T-helper 9 cell (primary cell): Measurements from ENCODE around the gene NSUN4.

ENCODE experiments used
- DNase-seq: peaks from one replicate; pipeline ENCODE4 v3.0.0-alpha.2; 2020

NSUN4 gene

DNA sequence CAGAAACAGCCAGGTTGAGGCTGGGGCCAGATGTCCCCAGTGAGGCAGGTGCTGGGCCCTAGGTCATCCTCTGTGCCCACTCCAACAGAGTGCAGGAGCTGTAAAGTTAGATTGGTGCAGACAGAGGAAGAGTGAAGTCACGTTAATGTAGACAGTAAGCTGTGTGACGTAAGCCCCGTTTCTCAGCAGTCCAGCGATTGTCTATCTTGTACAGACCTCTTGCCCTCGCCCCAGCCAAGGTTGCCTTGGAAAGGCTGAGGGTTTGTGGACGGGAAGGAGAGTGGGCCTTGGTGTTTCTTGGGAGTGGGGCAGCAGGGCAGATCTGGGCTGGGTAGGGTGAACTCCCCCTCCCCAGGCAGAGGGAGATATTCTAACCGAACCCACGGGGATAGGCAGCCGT is 67.0 kb downstream of the NSUN4 start:
- no peak for DNase-seq

DNA sequence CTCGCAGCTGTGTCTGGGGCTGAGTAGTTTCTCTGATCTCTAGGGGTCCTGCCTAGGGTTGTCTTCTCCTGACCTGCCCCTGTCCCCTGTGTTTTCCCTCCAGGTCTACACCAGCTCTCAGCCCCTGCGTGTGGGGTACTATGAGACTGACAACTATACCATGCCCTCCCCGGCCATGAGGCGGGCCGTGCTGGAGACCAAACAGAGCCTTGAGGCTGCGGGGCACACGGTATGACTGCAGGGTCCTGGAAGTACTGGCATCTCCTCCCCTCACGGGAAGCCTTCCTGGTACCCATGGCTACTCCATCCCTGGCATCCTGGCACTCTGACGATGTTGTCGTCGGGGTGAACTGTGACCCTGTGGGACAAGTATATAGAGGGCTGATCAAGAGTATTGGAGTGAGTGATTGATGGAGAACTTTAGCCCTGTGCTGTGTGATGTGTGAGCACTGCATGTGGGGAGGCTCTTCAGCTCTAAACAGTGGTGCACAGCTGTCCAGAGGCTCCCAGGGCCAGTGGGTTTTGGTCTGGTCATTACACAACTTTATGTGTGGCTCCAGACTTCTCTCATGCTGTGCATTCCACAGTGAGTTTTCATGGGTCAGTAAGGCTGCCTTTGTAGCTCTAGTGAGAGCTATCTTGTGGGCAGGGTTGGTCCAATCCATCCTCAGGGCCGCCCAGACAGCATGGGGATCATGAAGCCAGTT is 67.9 kb downstream of the NSUN4 start:
- no peak for DNase-seq

DNA sequence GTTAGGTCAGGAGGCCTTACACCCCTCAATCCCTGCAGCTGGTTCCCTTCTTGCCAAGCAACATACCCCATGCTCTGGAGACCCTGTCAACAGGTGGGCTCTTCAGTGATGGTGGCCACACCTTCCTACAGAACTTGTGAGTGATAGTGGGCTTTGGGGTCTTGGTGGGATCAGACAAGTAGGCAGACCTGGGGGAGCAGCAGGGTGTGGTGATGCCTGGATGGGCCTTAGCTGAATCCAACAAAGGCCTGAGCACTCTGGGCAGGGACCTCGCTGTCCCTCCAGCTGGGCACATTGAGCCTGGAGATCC is 68.4 kb downstream of the NSUN4 start:
- DNase-seq = no peak

DNA sequence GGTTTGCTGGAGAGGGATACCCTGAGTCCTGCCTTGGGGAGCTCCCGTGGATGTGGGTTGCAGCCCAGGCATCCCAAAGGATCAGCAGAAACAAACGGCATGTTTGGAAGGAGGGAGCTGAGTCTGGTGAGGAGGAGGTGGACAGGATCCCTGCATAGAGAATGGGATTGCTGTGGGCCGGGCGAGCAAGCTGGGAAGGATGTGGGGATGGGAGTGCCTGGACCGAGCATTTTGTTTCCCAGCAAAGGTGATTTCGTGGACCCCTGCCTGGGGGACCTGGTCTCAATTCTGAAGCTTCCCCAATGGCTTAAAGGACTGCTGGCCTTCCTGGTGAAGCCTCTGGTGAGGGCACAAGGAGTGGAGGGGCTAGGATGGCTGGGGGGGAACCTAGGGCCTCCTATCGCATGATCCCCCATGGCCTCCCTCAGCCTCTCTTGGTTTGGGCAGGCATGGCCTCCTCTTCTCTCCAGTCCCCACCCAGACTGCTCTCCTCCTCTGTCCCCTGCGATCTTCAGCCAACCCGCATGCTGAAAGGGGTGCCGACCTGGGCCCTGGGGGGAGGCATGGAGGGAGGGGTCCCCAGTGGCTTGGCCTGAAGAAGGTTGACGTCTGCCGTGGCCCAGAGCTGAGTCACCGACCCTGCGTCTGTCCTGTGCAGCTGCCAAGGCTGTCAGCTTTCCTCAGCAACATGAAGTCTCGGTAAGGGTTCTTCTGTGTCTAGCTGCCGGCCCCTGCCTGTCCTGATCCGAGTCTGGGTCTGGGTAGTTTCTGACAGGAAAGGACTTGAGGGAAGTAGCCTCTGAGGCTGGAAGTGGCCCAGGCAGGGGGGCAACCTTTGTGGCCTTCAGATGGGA is 69.8 kb downstream of the NSUN4 start:
- DNase-seq = no peak

DNA sequence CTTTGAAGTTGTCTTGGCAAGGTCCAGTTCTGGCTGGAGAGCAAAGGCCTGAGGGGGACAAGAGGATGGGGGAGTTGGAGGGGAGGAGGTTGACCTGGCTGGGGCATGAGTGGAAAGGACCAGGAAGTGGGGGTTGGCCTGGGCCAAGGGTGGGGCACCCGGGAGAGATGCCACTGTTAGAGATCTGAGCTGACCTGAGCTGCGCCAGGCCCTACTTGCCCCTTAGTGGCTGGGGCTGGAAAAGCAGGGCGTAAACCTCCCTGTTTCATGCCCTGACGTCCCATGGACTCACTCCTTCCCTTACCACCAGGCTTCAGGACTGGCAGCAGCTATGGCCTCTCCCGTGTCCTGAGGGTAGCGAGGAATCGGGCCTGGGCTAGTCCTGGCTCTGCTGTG is 70.4 kb downstream of the NSUN4 start:
- no peak for DNase-seq
